NCI-H1694 (cell line): ENCODE data around the gene GIPC1.
A peak's percentile ranks its signal among the peaks of the same experiment; 100 is the strongest.

Experiments
- DNase-seq: peaks from one replicate; lab custom pipeline; 2025; lab: John Stamatoyannopoulos, UW

GIPC1 gene

GRCh38 chr19:14494411-14494810 lies 1.5 kb downstream of the GIPC1 start:
- no peak for DNase-seq

DNA sequence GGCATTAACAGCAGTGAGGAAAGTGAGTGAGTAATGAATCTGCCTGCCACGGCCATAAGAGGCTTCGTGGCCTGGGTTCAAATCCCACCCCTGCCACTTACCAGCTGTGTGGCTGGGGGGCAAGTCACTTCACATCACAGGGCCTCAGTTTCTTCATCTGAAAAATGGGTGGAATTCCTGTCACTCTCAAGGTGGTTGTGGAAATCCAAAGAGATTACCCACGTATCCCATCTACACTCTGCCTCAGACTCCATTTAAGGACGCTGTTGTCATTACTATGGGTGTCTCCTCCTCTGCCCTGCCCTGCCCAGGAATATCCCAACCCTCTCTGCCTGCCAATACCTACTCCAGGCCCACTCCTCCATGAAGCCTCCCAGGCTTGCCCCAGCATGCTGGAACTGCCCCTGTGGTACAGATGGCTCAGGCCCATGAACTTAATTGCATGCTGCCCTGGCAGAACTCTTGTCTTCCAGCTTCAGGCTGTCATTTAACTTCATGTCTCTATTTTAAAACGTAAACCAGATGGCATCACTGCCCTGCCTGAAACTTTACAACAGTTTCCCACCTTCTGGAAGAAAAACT lies 3.1 kb downstream of the GIPC1 start:
- DNase-seq: no peak

DNA sequence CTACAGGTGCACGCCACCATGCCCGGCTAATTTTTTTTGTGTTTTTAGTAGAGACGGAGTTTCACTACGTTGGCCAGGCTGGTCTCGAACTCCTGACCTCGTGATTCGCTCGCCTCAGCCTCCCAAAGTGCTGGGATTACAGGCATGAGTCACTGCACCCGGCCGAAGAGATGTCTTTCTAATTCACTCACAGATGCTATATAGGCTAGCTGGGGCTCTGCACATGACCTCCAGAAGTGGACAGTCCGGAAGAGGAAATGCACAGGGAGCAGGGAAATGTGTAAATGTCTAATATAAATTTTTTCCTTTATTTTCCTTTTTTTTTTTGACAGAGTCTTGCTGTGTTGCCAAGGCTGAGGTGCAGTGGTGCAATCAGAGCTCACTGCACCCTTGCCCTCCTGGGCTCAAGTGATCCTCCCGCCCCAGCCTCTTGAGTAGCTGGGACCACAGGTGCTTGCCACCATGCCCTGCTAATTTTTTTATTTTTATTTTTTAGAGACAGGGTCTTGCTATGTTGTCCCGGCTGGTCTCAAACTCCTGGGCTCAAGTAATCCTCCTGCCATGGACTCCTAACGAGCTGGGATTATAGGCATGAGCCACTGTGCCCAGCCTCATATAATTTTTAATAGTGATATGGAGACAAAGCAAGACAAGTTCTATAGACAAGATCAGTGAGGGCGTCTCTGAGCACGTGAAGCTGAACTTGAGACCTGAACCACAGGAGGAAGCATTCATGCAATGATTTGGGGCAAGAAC lies 8.4 kb downstream of the GIPC1 start:
- DNase-seq: no peak

DNA sequence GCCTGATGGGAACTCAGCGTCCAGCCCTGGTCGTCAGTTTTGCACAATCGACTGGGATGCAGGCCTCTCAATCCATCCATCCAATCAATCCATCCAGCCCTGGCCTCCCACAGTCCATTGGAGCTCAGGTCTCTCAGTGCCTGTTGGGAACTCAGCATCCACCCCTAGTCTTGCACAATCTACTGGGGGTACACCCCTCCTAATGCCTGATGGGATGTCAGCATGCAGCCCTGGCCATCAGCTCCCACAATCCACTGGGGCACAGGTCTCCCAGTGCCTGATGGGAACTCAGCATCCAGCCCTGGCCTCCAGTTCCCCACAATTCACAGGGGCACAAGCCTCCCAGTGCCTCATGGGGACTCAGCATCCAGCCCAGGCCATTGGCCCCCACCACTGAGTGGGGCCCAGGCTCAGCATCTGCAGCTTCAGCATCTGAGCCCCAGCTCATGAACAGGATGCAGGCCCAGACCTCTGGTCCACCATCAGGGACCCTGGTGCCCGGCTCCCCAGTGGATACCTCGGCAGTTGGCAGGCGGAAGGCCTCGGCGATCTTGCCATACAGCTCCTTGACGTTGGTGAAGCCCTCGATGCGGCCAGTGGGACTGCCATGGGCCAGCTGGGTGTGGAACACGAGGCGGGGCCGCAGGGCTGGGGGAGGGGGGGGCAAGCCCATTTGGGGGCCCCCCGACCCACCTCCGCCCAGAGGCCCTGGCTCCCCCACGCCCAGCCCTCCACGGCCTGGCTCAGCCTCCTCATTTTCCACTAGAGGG lies 13.6 kb downstream of the GIPC1 start:
- no peak for DNase-seq

DNA sequence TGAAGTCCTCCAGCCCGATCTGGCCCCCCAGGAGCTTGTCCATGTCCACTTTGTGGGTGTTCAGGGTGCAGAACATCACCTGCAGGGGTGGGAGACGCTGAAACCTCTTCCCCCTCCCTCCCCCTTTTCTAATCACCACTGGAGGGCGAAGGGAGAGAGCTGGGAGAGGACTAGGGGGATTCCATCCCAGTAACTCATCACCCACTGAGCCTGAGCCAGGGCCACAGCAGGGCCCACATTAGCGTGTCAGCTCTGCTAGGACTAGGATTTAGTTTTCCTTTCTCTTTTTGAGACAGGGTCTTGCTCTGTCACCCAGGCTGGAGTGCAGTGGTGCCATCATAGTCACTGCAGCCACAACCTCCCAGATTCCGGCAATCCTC lies 15.2 kb downstream of the GIPC1 start:
- DNase-seq: no peak

GRCh38 chr19:14479975-14480699 lies 15.8 kb downstream of the GIPC1 start:
- no peak for DNase-seq

DNA sequence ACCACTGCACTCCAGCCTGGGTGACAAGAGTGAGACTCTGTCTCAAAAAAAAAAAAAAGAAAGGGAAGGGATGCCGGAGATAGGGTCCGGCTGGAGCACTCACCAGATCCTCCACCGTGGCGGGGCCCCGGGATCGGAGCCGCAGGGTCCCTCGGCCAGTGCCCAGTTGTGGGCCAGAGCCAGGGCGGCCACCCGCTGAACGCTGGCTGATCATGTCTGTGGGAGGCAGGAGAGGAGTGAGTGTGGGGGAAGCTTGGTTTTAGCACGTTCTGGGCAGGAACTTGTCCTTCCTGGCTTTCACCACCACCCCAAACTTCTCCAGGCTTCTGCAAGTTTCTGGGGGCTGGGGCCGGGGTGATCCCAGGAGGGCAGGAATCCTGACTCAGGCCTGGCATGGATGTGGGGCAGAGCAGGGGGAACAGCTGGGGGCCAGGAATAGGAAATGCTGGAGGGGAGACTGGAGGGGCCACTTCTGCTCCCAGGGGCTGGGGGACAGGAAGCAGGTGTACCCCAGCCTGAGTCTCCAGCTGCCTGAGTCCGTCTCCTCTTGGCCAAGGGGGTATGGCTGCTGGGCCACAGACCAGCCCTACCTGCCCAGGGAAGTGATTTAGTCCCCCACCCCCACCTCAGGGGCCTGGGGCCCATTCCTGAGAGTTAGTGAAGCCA lies 16.5 kb downstream of the GIPC1 start:
- DNase-seq: no peak

DNA sequence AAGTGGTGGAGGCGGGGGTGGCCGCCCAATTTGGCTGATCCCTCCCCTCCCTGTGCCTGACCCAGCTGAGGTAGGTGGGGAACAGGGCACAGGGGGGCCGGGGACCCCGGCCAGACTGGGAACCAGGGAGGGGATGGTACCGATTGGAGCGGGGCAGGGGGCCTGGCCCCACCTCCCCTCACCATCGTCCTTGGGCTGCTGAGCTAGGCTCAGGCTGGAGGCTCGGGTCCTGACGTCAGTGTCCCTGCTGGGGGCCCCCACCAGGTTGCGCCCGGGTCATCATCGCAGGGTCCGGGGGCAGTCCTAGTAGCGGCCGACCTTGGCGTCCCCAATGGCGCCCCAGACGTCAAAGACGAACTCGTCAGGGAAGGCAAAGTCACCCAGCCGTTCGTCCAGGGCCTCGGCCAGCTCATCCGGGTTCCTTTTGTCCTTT lies 17.8 kb downstream of the GIPC1 start:
- DNase-seq: no peak

DNA sequence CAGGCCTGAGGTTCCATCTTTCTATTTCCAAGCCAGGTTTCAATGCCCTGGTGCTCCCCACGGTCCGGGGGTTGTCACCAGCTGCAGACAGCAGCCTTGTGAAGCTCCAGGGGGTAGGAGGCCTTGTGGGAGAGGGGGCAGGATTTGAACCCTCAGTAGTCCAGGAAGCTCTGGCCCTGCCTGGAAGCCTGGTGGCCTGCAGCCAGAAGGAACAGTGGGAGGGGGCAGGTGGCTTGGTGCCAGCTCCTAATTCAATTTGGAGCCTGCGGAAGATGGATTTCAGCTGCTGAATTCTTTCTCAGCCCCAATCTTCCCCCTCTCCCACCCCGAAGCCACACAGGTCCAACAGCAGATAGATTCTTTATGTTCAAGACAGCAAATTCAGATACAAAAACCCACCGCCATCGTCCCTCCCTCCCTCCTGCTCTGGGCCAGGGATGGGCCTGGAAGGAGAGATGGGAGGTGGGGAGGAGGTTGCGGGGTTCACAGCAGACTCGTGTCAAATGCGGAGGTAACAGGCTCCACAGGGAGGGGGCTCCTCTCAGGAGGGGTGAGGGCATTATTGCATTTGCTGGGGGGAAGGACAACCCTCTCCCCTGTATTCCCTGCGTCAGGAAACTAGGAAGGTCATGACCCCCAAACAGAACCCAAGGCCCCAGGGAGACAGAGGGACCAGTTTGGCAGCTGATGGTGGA lies 18.4 kb downstream of the GIPC1 start:
- no peak for DNase-seq

GRCh38 chr19:14476673-14477401 lies 19.1 kb downstream of the GIPC1 start:
- no peak for DNase-seq

- no peak for DNase-seq
These were observed 19.6 kb downstream of the GIPC1 start for GRCh38 chr19:14476327-14476672.

- no peak for DNase-seq
These were observed 20.5 kb downstream of the GIPC1 start, which contains the start of gene PTGER1 for GRCh38 chr19:14475251-14476073. PTGER1 (minus strand) TSS chr19:14475354; CDS start chr19:14474320, 1,034 bp downstream.

- no peak for DNase-seq
These were observed 21.1 kb downstream of the GIPC1 start for GRCh38 chr19:14474827-14475226.

- no peak for DNase-seq
These were observed 21.8 kb downstream of the GIPC1 start for GRCh38 chr19:14473978-14474578.

DNA sequence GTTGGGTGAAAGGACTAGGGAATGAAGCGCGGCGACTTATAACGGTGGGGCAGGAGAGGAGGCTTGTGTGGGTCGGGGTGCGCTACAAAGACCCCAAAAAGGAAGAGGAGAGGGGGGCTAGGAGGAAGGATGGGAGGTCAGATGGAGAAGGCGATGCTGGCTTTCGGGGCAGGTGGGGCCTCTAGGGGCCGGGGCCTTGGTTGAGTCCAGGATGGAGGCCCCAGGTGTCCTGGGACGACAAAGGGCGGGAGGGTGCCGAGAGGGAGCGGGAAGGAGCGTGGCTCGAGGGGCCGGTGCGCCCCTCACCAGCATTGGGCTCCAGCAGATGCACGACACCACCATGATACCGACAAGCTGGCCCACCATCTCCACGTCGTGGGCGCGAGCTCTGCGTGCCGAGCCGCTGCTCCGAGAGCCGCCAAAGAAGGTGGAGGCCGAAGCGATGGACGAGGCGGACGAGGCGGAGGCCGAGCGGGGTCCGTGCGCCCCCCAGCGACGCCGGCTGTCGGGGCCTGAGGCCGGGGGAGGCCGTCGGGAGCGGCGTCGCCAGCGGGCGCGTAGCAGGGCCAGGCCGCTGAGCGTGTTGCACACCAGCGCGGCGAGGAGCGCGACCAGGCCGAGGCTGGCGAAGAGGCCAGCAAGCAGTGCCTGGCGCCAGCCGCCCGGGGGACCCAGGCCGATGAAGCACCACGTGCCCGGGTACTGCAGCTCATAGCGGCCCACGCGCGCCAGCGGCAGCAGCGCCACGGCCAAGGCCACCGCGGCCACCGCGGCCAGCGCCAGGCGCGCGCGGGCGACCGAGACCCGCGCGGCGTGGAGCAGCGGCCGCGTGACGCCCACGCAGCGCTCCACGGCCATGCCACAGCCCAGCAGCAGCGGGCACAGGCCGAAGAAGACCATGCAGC lies 22.6 kb downstream of the GIPC1 start:
- no peak for DNase-seq

- DNase-seq: peak; percentile 29
These were observed 23.6 kb downstream of the GIPC1 start for GRCh38 chr19:14472202-14472938.

- DNase-seq: no peak
These were observed 24.3 kb downstream of the GIPC1 start for GRCh38 chr19:14471436-14472187.
